Suprapubic skin (tissue), 4 donors: ENCODE measurements around the gene SULT2B1. TPM values are rescaled to one million over a fixed set of nuclear protein-coding genes. Genes with fewer than 3 reads are reported as not detected.

Source experiments
- DNase-seq, 2 donors: peaks; one replicate each; pipeline ENCODE4 v3.0.0-alpha.2; 2019; ENCODE audit warnings: low spot score in 2 of 2
- H3K27ac ChIP-seq: fragments of 200-600 bp; sonication (generic); one replicate; pipeline ENCODE4 v1.5.1; 2019
- H3K27me3 ChIP-seq: fragments of 200-600 bp; sonication (generic); one replicate; pipeline ENCODE4 v1.5.1; 2019
- H3K36me3 ChIP-seq: fragments of 200-600 bp; sonication (generic); one replicate; pipeline ENCODE4 v1.5.1; 2019
- H3K4me1 ChIP-seq: fragments of 200-600 bp; sonication (generic); one replicate; pipeline ENCODE4 v1.5.1; 2019
- H3K4me3 ChIP-seq: fragments of 200-600 bp; sonication (generic); one replicate; pipeline ENCODE4 v1.5.1; 2019; ENCODE audit warnings: mild to moderate bottlenecking
- H3K9me3 ChIP-seq: fragments of 200-600 bp; sonication (generic); one replicate; pipeline ENCODE4 v1.5.1; 2019
- CTCF ChIP-seq, 2 donors: fragments of 200-600 bp in 1 of 2; fragments of 450-650 bp in 1 of 2; sonication (generic) in 1 of 2; IDR thresholded peaks; one replicate each; pipeline ENCODE4 v1.5.1; 2016 to 2019; ENCODE audit warnings: antibody characterized with exemption in 2 of 2, mild to moderate bottlenecking in 1 of 2, moderate library complexity in 1 of 2
- EP300 ChIP-seq: sonication (generic); formaldehyde crosslinking; IDR thresholded peaks from one replicate; pipeline ENCODE4 v1.6.1; 2017; ENCODE audit warnings: antibody characterized with exemption
- POLR2A ChIP-seq, 2 donors: fragments of 450-650 bp; IDR thresholded peaks; one replicate each; pipeline ENCODE4 v1.6.1; 2017; ENCODE audit warnings: antibody characterized with exemption in 2 of 2, mild to moderate bottlenecking in 2 of 2, moderate library complexity in 2 of 2
- POLR2AphosphoS5 ChIP-seq, 3 donors: sonication (generic); formaldehyde crosslinking; IDR thresholded peaks; one replicate each; pipeline ENCODE4 v1.6.1; 2017; ENCODE audit warnings: antibody characterized with exemption in 3 of 3
- WGBS: methylation state at CpG from one replicate; pipeline ENCODE4 v1.1.5; 2018; 5-methylcytosine and 5-hydroxymethylcytosine counted together
- total RNA-seq, 4 donors: library from RNA; depleted of rRNA; stranded (reverse); fragments of >200 nt; gene quantifications; one replicate each; pipeline ENCODE4 v1.1.0, GENCODE V29; 2016

SULT2B1 gene
- total RNA-seq, 4 donors from 2014 or later: 26.0 to 162 (median 122) TPM

- no peaks in the 10 kb centered on the region for H3K36me3 ChIP-seq
- 7% methylated on average over 30 of the region's 36 CpGs for WGBS
- DNase-seq: peak; percentile 95
- TF ChIP-seq POLR2AphosphoS5 (IDR thresholded peaks at IDR 0.05) (no peak), CTCF (IDR thresholded peaks at IDR 0.05) (peak; percentile 88 to 93)
- H3K9me3 ChIP-seq: no peaks in the 10 kb centered on the region
- peak overlapping the region; percentile 39 for H3K4me3 ChIP-seq
- no peak overlapping the region for H3K27ac ChIP-seq
- H3K4me1 ChIP-seq: peaks cover 22% of the 10 kb centered on the region
- H3K27me3 ChIP-seq: no peaks in the 10 kb centered on the region
Measured at GRCh38 chr19:48588670-48589401, 36.9 kb downstream of the SULT2B1 start.

- no peaks in the 10 kb centered on the region for H3K36me3 ChIP-seq
- H3K27me3 ChIP-seq: no peaks in the 10 kb centered on the region
- H3K9me3 ChIP-seq: no peaks in the 10 kb centered on the region
- WGBS: 85% methylated on average over 5 of the region's 5 CpGs
- no peak for DNase-seq
- peaks cover 18% of the 10 kb centered on the region for H3K4me1 ChIP-seq
- H3K4me3 ChIP-seq: no peak overlapping the region
- no peak for TF ChIP-seq POLR2A (IDR thresholded peaks at IDR 0.05)
- TF ChIP-seq POLR2AphosphoS5 (IDR thresholded peaks at IDR 0.05): no peak
- no peak for TF ChIP-seq CTCF (IDR thresholded peaks at IDR 0.05)
- TF ChIP-seq EP300: no peak
- no peak overlapping the region for H3K27ac ChIP-seq
Measured at GRCh38 chr19:48591021-48591420, 39.0 kb downstream of the SULT2B1 start.

GRCh38 chr19:48595171-48595570 is 43.2 kb downstream of the SULT2B1 start:
- Histone ChIP-seq H3K27ac (no peak overlapping the region), H3K4me3 (no peak overlapping the region), H3K36me3 (no peaks in the 10 kb centered on the region), H3K9me3 (no peaks in the 10 kb centered on the region), H3K27me3 (peaks cover 10% of the 10 kb centered on the region), H3K4me1 (no peaks in the 10 kb centered on the region)
- WGBS: 80% methylated on average over 9 of the region's 9 CpGs
- DNase-seq: no peak
- TF ChIP-seq EP300 (no peak), POLR2AphosphoS5 (IDR thresholded peaks at IDR 0.05) (no peak), POLR2A (IDR thresholded peaks at IDR 0.05) (no peak), CTCF (IDR thresholded peaks at IDR 0.05) (no peak)

GRCh38 chr19:48595833-48596232 is 43.9 kb downstream of the SULT2B1 start:
- TF ChIP-seq EP300 (no peak), POLR2A (IDR thresholded peaks at IDR 0.05) (no peak), CTCF (IDR thresholded peaks at IDR 0.05) (no peak), POLR2AphosphoS5 (IDR thresholded peaks at IDR 0.05) (no peak)
- no peak overlapping the region for H3K4me3 ChIP-seq
- no peak for DNase-seq
- H3K4me1 ChIP-seq: no peaks in the 10 kb centered on the region
- 78% methylated on average over 5 of the region's 6 CpGs for WGBS
- no peaks in the 10 kb centered on the region for H3K36me3 ChIP-seq
- no peak overlapping the region for H3K27ac ChIP-seq
- peaks cover 10% of the 10 kb centered on the region for H3K27me3 ChIP-seq
- no peaks in the 10 kb centered on the region for H3K9me3 ChIP-seq

GRCh38 chr19:48596237-48596636 is 44.3 kb downstream of the SULT2B1 start:
- Histone ChIP-seq H3K36me3 (no peaks in the 10 kb centered on the region), H3K4me1 (no peaks in the 10 kb centered on the region), H3K9me3 (no peaks in the 10 kb centered on the region), H3K27me3 (peaks cover 10% of the 10 kb centered on the region), H3K4me3 (no peak overlapping the region), H3K27ac (no peak overlapping the region)
- 95% methylated on average over 2 of the region's 4 CpGs for WGBS
- TF ChIP-seq EP300: no peak
- TF ChIP-seq POLR2A (IDR thresholded peaks at IDR 0.05): no peak
- no peak for TF ChIP-seq CTCF (IDR thresholded peaks at IDR 0.05)
- TF ChIP-seq POLR2AphosphoS5 (IDR thresholded peaks at IDR 0.05): no peak
- no peak for DNase-seq
